HepG2 (cell line): ENCODE measurements around the gene RTN4RL2. TPM values are rescaled to one million over a fixed set of nuclear protein-coding genes. Genes with fewer than 3 reads are reported as not detected.
A peak's percentile ranks its signal among the peaks of the same experiment; 100 is the strongest.

Experiments used
- AKAP8 ChIP-seq: sonication (generic); formaldehyde crosslinking; IDR thresholded peaks from 2 replicates; pipeline ENCODE4 v1.5.1; 2020; ENCODE audit warnings: mild to moderate bottlenecking, missing genetic modification reagents
- ASH2L ChIP-seq: fragments of 300-600, 200-600 bp; sonication (generic); IDR thresholded peaks from 2 replicates; pipeline ENCODE4 v1.7.0; 2017; ENCODE audit warnings: low read depth, mild to moderate bottlenecking, moderate library complexity, mixed read lengths, low read length; ENCODE audit not compliant: insufficient read length
- ESRRA ChIP-seq: sonication (generic); formaldehyde crosslinking; IDR thresholded peaks from 2 replicates; pipeline ENCODE4 v1.5.1; 2020; ENCODE audit warnings: mild to moderate bottlenecking, low read depth, missing genetic modification reagents
- FOXC1 ChIP-seq: sonication (generic); formaldehyde crosslinking; IDR thresholded peaks from 2 replicates; pipeline ENCODE4 v1.8.0; 2022; ENCODE audit warnings: mild to moderate bottlenecking, missing genetic modification reagents, borderline replicate concordance
- KDM5B ChIP-seq: sonication (generic); formaldehyde crosslinking; IDR thresholded peaks from 2 replicates; pipeline ENCODE4 v1.4.0; 2020; ENCODE audit warnings: missing genetic modification reagents, mild to moderate bottlenecking, borderline replicate concordance
- MEIS1 ChIP-seq: sonication (generic); formaldehyde crosslinking; IDR thresholded peaks from 2 replicates; pipeline ENCODE4 v1.9.0; 2021; ENCODE audit warnings: mild to moderate bottlenecking, missing genetic modification reagents, moderate library complexity, borderline replicate concordance
- NFRKB ChIP-seq: fragments of 450-650 bp; IDR thresholded peaks from 2 replicates; pipeline ENCODE4 v1.6.1; 2017
- NONO ChIP-seq, 2 experiments: fragments of 450-650 bp in 1 of 2; sonication (generic) in 1 of 2; formaldehyde crosslinking in 1 of 2; IDR thresholded peaks in 1 of 2; conservative IDR thresholded peaks in 1 of 2; 2 replicates each; pipeline versions ENCODE4 v1.6.1 to v1.8.0; 2017 to 2022; ENCODE audit warnings: mild to moderate bottlenecking in 1 of 2, missing genetic modification reagents in 1 of 2, moderate library complexity in 1 of 2
- TSC22D2 ChIP-seq: sonication (generic); formaldehyde crosslinking; IDR thresholded peaks from 2 replicates; pipeline ENCODE4 v1.5.1; 2020; ENCODE audit warnings: missing genetic modification reagents, mild to moderate bottlenecking, borderline replicate concordance
- ZNF264 ChIP-seq: sonication (generic); formaldehyde crosslinking; IDR thresholded peaks from 2 replicates; pipeline ENCODE4 v1.4.0; 2020; ENCODE audit warnings: missing genetic modification reagents
- ZNF367 ChIP-seq: sonication (generic); formaldehyde crosslinking; IDR thresholded peaks from 2 replicates; pipeline ENCODE4 v1.4.0; 2020; ENCODE audit warnings: missing genetic modification reagents, borderline replicate concordance
- polyA plus RNA-seq, 8 experiments: library from polyadenylated mRNA; depleted of rRNA in 3 of 8; stranded (reverse) in 7 of 8; unstranded in 1 of 8; fragments of >200 nt; fragmentation: Illumina TruSeq in 4 of 8; extraction: Trizol in 4 of 8; gene quantifications; 2 replicates each; pipeline versions ENCODE4 v1.2.1 to v1.2.3, GENCODE V29; 2011 to 2016; ENCODE audit warnings: low read depth in 4 of 8, missing spikeins in 1 of 8, mixed read lengths in 1 of 8; ENCODE audit not compliant: insufficient read depth in 1 of 8
- total RNA-seq, 5 experiments: library from RNA; depleted of rRNA; stranded (reverse); fragments of >200 nt; fragmentation: Illumina TruSeq; extraction: Trizol; gene quantifications; 2 replicates each; pipeline ENCODE4 v1.2.3, GENCODE V29; 2016; ENCODE audit warnings: low read depth in 1 of 5
- TF ChIP-seq, protein P1 (sequence below), 2 experiments: fragments of 450-650 bp in 1 of 2; sonication (generic) in 1 of 2; formaldehyde crosslinking in 1 of 2; IDR thresholded peaks; 2 replicates each; pipeline versions ENCODE4 v1.6.1 to v1.8.0; 2016 to 2022; ENCODE audit warnings: antibody characterized with exemption in 1 of 2, mild to moderate bottlenecking in 1 of 2, missing genetic modification reagents in 1 of 2
- TF ChIP-seq, protein P2 (sequence below): sonication (generic); formaldehyde crosslinking; IDR thresholded peaks from 2 replicates; pipeline ENCODE4 v1.4.0; 2020; ENCODE audit warnings: low read depth, missing genetic modification reagents
- TF ChIP-seq, protein P3 (sequence below): sonication (generic); formaldehyde crosslinking; IDR thresholded peaks from 2 replicates; pipeline ENCODE4 v1.8.1; 2022; ENCODE audit warnings: mild to moderate bottlenecking, missing genetic modification reagents

The RTN4RL2 gene
- total and polyA plus RNA-seq, 2 of the 13 experiments (the other 11 are each of a cell fraction or from before 2014, with no cell fraction given), result 1.3 to 4.3 TPM

DNA sequence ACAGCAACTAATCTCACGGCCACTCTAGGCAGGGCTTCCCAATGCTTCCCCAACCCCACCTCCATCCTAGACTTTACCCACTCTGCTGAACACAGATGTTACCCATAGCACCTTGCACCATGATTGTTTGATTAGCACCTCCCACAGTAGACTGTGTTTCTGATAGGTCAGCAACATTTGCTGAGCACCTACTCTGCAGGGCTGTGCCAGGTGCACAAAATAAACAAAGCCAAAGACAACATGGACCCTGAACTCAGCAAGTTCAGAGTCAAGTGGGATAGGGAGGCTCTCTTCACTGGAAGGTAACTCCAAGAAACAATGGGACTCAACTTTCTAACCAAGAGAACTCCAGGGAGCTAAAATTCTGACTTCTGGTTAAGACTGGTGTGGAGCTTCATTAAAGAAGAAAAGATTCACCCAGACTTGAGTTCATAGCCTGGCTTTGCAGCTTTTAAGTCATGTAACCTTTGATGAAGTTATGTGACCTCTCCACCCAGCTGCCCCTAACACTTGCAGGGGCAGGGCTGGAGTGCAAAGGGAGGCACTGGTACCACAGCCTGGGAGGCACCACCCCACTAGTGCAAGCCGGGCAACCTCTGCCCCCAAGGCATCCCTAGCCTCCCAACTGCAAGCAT, 6.7 kb upstream of the RTN4RL2 start (continued):
- TF ChIP-seq, protein P1, sequence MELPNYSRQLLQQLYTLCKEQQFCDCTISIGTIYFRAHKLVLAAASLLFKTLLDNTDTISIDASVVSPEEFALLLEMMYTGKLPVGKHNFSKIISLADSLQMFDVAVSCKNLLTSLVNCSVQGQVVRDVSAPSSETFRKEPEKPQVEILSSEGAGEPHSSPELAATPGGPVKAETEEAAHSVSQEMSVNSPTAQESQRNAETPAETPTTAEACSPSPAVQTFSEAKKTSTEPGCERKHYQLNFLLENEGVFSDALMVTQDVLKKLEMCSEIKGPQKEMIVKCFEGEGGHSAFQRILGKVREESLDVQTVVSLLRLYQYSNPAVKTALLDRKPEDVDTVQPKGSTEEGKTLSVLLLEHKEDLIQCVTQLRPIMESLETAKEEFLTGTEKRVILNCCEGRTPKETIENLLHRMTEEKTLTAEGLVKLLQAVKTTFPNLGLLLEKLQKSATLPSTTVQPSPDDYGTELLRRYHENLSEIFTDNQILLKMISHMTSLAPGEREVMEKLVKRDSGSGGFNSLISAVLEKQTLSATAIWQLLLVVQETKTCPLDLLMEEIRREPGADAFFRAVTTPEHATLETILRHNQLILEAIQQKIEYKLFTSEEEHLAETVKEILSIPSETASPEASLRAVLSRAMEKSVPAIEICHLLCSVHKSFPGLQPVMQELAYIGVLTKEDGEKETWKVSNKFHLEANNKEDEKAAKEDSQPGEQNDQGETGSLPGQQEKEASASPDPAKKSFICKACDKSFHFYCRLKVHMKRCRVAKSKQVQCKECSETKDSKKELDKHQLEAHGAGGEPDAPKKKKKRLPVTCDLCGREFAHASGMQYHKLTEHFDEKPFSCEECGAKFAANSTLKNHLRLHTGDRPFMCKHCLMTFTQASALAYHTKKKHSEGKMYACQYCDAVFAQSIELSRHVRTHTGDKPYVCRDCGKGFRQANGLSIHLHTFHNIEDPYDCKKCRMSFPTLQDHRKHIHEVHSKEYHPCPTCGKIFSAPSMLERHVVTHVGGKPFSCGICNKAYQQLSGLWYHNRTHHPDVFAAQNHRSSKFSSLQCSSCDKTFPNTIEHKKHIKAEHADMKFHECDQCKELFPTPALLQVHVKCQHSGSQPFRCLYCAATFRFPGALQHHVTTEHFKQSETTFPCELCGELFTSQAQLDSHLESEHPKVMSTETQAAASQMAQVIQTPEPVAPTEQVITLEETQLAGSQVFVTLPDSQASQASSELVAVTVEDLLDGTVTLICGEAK (IDR thresholded peaks at IDR 0.05), result no peak
- TF ChIP-seq, protein P1 (CRISPR knock-in tag; IDR thresholded peaks at IDR 0.05), result peak; percentile 53; the same call in 1 of the 2 replicates
- TF ChIP-seq NFRKB, result no peak
- TF ChIP-seq ZNF367 (CRISPR knock-in tag), result no peak
- TF ChIP-seq ZNF264, result 0 out of 2 replicates have a peak, but pooled peaks have one; percentile 39
- TF ChIP-seq MEIS1 (CRISPR knock-in tag), result no peak; the same call in 1 of the 2 replicates
- TF ChIP-seq, protein P2, sequence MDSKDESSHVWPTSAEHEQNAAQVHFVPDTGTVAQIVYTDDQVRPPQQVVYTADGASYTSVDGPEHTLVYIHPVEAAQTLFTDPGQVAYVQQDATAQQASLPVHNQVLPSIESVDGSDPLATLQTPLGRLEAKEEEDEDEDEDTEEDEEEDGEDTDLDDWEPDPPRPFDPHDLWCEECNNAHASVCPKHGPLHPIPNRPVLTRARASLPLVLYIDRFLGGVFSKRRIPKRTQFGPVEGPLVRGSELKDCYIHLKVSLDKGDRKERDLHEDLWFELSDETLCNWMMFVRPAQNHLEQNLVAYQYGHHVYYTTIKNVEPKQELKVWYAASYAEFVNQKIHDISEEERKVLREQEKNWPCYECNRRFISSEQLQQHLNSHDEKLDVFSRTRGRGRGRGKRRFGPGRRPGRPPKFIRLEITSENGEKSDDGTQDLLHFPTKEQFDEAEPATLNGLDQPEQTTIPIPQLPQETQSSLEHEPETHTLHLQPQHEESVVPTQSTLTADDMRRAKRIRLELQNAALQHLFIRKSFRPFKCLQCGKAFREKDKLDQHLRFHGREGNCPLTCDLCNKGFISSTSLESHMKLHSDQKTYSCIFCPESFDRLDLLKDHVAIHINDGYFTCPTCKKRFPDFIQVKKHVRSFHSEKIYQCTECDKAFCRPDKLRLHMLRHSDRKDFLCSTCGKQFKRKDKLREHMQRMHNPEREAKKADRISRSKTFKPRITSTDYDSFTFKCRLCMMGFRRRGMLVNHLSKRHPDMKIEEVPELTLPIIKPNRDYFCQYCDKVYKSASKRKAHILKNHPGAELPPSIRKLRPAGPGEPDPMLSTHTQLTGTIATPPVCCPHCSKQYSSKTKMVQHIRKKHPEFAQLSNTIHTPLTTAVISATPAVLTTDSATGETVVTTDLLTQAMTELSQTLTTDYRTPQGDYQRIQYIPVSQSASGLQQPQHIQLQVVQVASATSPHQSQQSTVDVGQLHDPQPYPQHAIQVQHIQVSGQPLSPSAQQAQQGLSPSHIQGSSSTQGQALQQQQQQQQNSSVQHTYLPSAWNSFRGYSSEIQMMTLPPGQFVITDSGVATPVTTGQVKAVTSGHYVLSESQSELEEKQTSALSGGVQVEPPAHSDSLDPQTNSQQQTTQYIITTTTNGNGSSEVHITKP (CRISPR knock-in tag), result peak; percentile 42; the same call in 1 of the 2 replicates
- TF ChIP-seq, protein P3, sequence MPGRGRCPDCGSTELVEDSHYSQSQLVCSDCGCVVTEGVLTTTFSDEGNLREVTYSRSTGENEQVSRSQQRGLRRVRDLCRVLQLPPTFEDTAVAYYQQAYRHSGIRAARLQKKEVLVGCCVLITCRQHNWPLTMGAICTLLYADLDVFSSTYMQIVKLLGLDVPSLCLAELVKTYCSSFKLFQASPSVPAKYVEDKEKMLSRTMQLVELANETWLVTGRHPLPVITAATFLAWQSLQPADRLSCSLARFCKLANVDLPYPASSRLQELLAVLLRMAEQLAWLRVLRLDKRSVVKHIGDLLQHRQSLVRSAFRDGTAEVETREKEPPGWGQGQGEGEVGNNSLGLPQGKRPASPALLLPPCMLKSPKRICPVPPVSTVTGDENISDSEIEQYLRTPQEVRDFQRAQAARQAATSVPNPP (CRISPR knock-in tag), result no peak
- TF ChIP-seq TSC22D2 (CRISPR knock-in tag), result no peak
- TF ChIP-seq ASH2L, result peak; percentile 84
- no peak for TF ChIP-seq KDM5B (CRISPR knock-in tag)
- TF ChIP-seq AKAP8 (CRISPR knock-in tag), result 0 out of 2 replicates have a peak, but pooled peaks have one; percentile 47
- peak; percentile 77; the same call in 1 of the 2 replicates for TF ChIP-seq ESRRA (CRISPR knock-in tag)
- no peak for TF ChIP-seq FOXC1 (CRISPR knock-in tag)
- no peak for TF ChIP-seq NONO (IDR thresholded peaks at IDR 0.05)
- peak; percentile 93 for TF ChIP-seq NONO (CRISPR knock-in tag; conservative IDR thresholded peaks at IDR 0.05)
